ENCODE measurements around the gene PJA1. TPM values are rescaled to one million over a fixed set of nuclear protein-coding genes. Genes with fewer than 3 reads are reported as not detected.

The PJA1 gene
- total RNA-seq, 4 donors from 2014 or later: 14.1 to 23.2 (median 16.5) TPM

DNA sequence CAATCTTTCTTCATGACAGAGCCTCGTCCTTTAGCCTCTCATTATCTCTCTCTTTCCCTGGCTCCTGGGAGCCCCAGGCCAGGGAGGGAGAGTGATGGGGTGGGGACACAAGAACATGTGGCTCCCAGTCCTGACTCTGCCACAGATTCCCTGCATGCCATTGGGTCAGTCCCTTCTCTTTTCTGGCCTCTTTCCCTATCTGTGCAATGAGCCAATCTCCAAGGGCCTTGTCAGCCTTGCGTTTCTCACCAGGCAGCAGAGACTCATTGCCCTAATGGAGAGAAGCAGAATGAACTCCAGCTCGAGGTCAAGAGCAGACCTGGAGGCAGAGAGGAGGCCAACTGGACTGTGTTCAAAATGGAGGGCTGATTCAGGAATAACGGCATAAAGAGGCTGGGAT lies 38.4 kb upstream of the PJA1 start:
- no peak overlapping the region for H3K27ac ChIP-seq
- H3K36me3 ChIP-seq: no peaks in the 10 kb centered on the region
- no peak overlapping the region for H3K4me3 ChIP-seq
- 49% methylated on average over 4 of the region's 4 CpGs for WGBS
- DNase-seq (ENCODE audit: low spot score in 2 of 2): no peak
- no peaks in the 10 kb centered on the region for H3K9me3 ChIP-seq
- TF ChIP-seq POLR2A (IDR thresholded peaks at IDR 0.05): no peak
- no peaks in the 10 kb centered on the region for H3K4me1 ChIP-seq
- no peaks in the 10 kb centered on the region for H3K27me3 ChIP-seq

DNA sequence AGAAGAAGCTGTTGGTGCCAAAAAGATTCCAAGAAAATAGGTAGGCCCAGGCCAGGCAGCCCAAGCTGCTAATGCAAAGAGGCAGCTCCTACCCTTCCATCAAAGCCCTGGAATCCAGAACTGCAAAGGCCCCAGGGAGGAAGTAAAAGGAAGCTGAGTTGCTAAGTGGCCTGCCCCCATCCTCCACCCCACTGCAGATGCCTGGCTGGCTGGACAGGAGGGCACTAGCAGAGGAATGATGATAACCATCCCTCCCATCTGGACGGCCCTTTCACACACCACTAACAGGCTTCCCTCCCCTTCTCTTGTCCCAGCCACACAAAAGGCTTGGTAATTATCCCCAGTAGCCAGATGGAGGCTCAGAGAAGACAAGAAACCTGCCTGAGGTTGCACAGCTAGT lies 32.4 kb upstream of the PJA1 start:
- WGBS: 63% methylated on average over 1 of the region's 1 CpG
- TF ChIP-seq POLR2A (IDR thresholded peaks at IDR 0.05): no peak
- TF ChIP-seq POLR2AphosphoS5 (IDR thresholded peaks at IDR 0.05): no peak
- TF ChIP-seq, protein P1, sequence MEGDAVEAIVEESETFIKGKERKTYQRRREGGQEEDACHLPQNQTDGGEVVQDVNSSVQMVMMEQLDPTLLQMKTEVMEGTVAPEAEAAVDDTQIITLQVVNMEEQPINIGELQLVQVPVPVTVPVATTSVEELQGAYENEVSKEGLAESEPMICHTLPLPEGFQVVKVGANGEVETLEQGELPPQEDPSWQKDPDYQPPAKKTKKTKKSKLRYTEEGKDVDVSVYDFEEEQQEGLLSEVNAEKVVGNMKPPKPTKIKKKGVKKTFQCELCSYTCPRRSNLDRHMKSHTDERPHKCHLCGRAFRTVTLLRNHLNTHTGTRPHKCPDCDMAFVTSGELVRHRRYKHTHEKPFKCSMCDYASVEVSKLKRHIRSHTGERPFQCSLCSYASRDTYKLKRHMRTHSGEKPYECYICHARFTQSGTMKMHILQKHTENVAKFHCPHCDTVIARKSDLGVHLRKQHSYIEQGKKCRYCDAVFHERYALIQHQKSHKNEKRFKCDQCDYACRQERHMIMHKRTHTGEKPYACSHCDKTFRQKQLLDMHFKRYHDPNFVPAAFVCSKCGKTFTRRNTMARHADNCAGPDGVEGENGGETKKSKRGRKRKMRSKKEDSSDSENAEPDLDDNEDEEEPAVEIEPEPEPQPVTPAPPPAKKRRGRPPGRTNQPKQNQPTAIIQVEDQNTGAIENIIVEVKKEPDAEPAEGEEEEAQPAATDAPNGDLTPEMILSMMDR (IDR thresholded peaks at IDR 0.05): no peak
- no peak for TF ChIP-seq EP300 (IDR thresholded peaks at IDR 0.05)
- no peak for DNase-seq (ENCODE audit: low spot score in 2 of 2)

DNA sequence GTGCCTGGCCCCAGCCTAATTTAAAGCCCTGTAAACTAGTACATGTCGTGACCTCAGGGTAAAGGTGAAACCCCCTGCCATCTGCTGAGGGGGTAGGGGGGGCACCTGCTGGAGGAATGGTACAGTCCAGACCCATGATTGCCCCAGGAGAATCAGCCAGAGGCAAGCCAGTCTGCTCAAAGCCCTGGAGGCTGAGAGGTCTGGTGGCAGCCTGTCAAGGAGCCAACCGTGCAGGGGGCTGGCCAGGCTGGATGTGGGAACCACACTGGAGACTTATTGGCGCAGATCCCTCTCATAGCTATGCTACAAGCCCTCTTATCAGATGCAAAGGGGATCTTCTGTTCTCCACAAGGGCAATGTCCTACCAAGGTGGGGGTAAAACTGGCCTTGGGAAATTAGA lies 31.4 kb upstream of the PJA1 start:
- Histone ChIP-seq H3K27me3 (no peaks in the 10 kb centered on the region), H3K4me3 (no peak overlapping the region), H3K27ac (no peak overlapping the region), H3K4me1 (no peaks in the 10 kb centered on the region), H3K36me3 (no peaks in the 10 kb centered on the region), H3K9me3 (no peaks in the 10 kb centered on the region)
- WGBS: 64% methylated on average over 3 of the region's 3 CpGs
- TF ChIP-seq EP300 (IDR thresholded peaks at IDR 0.05) (no peak), POLR2A (IDR thresholded peaks at IDR 0.05) (no peak), POLR2AphosphoS5 (IDR thresholded peaks at IDR 0.05) (no peak)
- TF ChIP-seq, protein P1 (IDR thresholded peaks at IDR 0.05): no peak
- no peak for DNase-seq (ENCODE audit: low spot score in 2 of 2)

More for the DNA sequence above, 32.4 kb upstream of the PJA1 start:
- Histone ChIP-seq H3K27ac (no peak overlapping the region), H3K4me3 (no peak overlapping the region), H3K4me1 (no peaks in the 10 kb centered on the region), H3K36me3 (no peaks in the 10 kb centered on the region), H3K27me3 (no peaks in the 10 kb centered on the region), H3K9me3 (no peaks in the 10 kb centered on the region)

DNA sequence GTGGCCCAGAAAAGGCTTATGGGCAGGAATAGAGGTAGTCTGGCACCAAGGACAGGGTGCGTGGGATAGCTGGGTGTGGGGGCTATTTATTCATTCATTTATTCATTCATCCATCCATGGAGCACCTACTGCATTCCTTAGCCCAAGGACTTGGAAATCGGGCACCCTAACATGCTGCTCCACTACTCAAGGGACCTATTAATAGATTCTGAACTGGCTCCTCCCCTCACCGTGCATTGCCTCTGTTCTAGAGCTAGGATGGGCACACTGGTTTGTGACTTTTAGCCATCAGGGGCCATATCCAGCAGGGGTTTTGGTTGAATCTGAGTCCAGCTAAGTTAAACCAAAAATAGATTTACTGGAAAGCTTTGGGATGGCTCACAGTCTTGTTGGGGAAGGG lies 30.6 kb upstream of the PJA1 start:
- no peak overlapping the region for H3K27ac ChIP-seq
- H3K27me3 ChIP-seq: no peaks in the 10 kb centered on the region
- no peak for DNase-seq (ENCODE audit: low spot score in 2 of 2)
- no peaks in the 10 kb centered on the region for H3K36me3 ChIP-seq
- H3K9me3 ChIP-seq: no peaks in the 10 kb centered on the region
- TF ChIP-seq, protein P1 (IDR thresholded peaks at IDR 0.05): no peak
- no peak for TF ChIP-seq POLR2A (IDR thresholded peaks at IDR 0.05)
- no peak for TF ChIP-seq POLR2AphosphoS5 (IDR thresholded peaks at IDR 0.05)
- 53% methylated on average over 3 of the region's 3 CpGs for WGBS
- H3K4me3 ChIP-seq: no peak overlapping the region
- H3K4me1 ChIP-seq: no peaks in the 10 kb centered on the region

DNA sequence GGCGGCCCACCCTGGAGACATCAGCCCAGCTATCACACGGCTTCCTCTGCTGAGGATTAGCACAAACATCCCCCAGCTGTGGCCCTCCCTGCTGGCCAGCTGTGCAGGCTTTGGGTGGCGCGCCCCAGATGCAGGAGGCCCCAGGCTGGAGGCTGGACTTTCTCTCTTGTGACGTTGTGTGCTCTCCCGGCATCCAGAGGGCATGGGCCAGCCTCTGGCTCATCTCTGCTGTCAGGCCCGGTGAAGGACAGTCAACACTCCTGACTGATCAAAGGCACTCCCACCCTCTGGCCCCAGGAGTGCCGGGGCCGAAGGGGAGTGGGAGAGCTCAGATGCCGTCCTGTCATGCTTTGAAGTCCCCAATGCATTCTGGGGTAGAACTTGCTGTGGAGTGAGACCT lies 29.9 kb upstream of the PJA1 start:
- H3K9me3 ChIP-seq: no peaks in the 10 kb centered on the region
- no peak for DNase-seq (ENCODE audit: low spot score in 2 of 2)
- H3K27me3 ChIP-seq: no peaks in the 10 kb centered on the region
- H3K4me1 ChIP-seq: no peaks in the 10 kb centered on the region
- no peak overlapping the region for H3K4me3 ChIP-seq
- WGBS: 100% methylated on average over 1 of the region's 10 CpGs
- H3K27ac ChIP-seq: no peak overlapping the region
- TF ChIP-seq EP300 (IDR thresholded peaks at IDR 0.05): no peak
- TF ChIP-seq, protein P1 (IDR thresholded peaks at IDR 0.05): no peak
- no peak for TF ChIP-seq POLR2A (IDR thresholded peaks at IDR 0.05)
- TF ChIP-seq POLR2AphosphoS5 (IDR thresholded peaks at IDR 0.05): no peak
- H3K36me3 ChIP-seq: no peaks in the 10 kb centered on the region

DNA sequence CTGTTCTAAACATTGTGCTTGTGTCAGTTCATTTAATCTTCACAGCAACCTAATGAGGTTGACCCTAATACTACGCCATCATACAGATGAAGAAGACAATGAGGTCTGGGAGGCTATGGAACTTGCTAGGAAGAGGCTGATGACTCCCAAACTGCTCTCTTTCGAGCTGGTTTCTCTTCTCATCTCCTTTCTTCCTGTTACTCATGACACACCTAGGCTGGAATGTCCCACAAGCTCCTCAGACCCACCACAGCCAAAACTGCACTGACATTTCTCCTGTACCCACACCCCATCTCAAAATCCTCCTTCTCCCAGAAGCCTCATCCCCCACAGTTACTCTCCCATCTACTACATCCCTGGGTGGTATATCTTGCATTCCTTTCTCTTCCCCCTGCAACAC lies 27.4 kb upstream of the PJA1 start:
- WGBS: 70% methylated on average over 2 of the region's 2 CpGs
- Histone ChIP-seq H3K4me3 (no peak overlapping the region), H3K36me3 (no peaks in the 10 kb centered on the region), H3K27ac (no peak overlapping the region), H3K27me3 (no peaks in the 10 kb centered on the region), H3K4me1 (no peaks in the 10 kb centered on the region), H3K9me3 (no peaks in the 10 kb centered on the region)
- TF ChIP-seq, protein P1 (IDR thresholded peaks at IDR 0.05): no peak
- TF ChIP-seq POLR2AphosphoS5 (IDR thresholded peaks at IDR 0.05) (no peak), EP300 (IDR thresholded peaks at IDR 0.05) (no peak), POLR2A (IDR thresholded peaks at IDR 0.05) (no peak)
- no peak for DNase-seq (ENCODE audit: low spot score in 2 of 2)
